Erythroblast (primary cell): ENCODE data around the gene IVNS1ABP.

Experiments
- GATA1 ChIP-seq: IDR thresholded peaks from 2 replicates; pipeline ENCODE4 v1.6.1; 2011; ENCODE audit warnings: low read depth, mild to moderate bottlenecking, control low read depth, low read length, moderate library complexity
- POLR2A ChIP-seq: IDR thresholded peaks from 2 replicates; pipeline ENCODE4 v1.6.1; 2011; ENCODE audit warnings: mild to moderate bottlenecking, low read length

GRCh38 chr1:185260611-185261010, 56.4 kb downstream of the IVNS1ABP start:
- no peak for TF ChIP-seq POLR2A
- TF ChIP-seq GATA1, result no peak
